ENCODE data around the gene GSTA4. TPM values are rescaled to one million over a fixed set of nuclear protein-coding genes. Genes with fewer than 3 reads are reported as not detected.

GSTA4 gene
- total RNA-seq, 1 donor from 2014 or later = 12.1 TPM

GRCh38 chr6:52981222-52981900 is 13.7 kb downstream of the GSTA4 start:
- no peak for TF ChIP-seq CTCF (conservative IDR thresholded peaks at IDR 0.05; ENCODE audit: low read depth, low read length)
- DNase-seq (ENCODE audit: low read depth) = no peak
- H3K4me3 ChIP-seq (ENCODE audit: low read depth, low read length) = no peak overlapping the region

GRCh38 chr6:52976591-52977035 is 18.5 kb downstream of the GSTA4 start:
- TF ChIP-seq CTCF (conservative IDR thresholded peaks at IDR 0.05; ENCODE audit: low read depth, low read length) = no peak
- H3K4me3 ChIP-seq (ENCODE audit: low read depth, low read length) = no peak overlapping the region
- DNase-seq (ENCODE audit: low read depth) = no peak

GRCh38 chr6:52976149-52976548 is 18.9 kb downstream of the GSTA4 start:
- H3K4me3 ChIP-seq (ENCODE audit: low read depth, low read length) = no peak overlapping the region
- DNase-seq (ENCODE audit: low read depth) = no peak
- no peak for TF ChIP-seq CTCF (conservative IDR thresholded peaks at IDR 0.05; ENCODE audit: low read depth, low read length)

GRCh38 chr6:52975580-52975979 is 19.5 kb downstream of the GSTA4 start:
- peak; percentile 33 for TF ChIP-seq CTCF (conservative IDR thresholded peaks at IDR 0.05; ENCODE audit: low read depth, low read length)
- no peak for DNase-seq (ENCODE audit: low read depth)
- no peak overlapping the region for H3K4me3 ChIP-seq (ENCODE audit: low read depth, low read length)

- no peak for DNase-seq (ENCODE audit: low read depth)
- no peak overlapping the region for H3K4me3 ChIP-seq (ENCODE audit: low read depth, low read length)
- TF ChIP-seq CTCF (conservative IDR thresholded peaks at IDR 0.05; ENCODE audit: low read depth, low read length) = no peak
Measured at GRCh38 chr6:52972989-52973388, 22.1 kb downstream of the GSTA4 start.

- TF ChIP-seq CTCF (conservative IDR thresholded peaks at IDR 0.05; ENCODE audit: low read depth, low read length) = no peak
- no peak for DNase-seq (ENCODE audit: low read depth)
Measured at GRCh38 chr6:52969359-52969758, 25.7 kb downstream of the GSTA4 start.

GRCh38 chr6:52966101-52966500 is 29.0 kb downstream of the GSTA4 start:
- H3K4me3 ChIP-seq (ENCODE audit: low read depth, low read length) = no peak overlapping the region
- no peak for TF ChIP-seq CTCF (conservative IDR thresholded peaks at IDR 0.05; ENCODE audit: low read depth, low read length)
- DNase-seq (ENCODE audit: low read depth) = no peak

More at GRCh38 chr6:52969359-52969758, 25.7 kb downstream of the GSTA4 start:
- H3K4me3 ChIP-seq (ENCODE audit: low read depth, low read length) = no peak overlapping the region
